ENCODE results near the gene KANK2.
A peak's percentile ranks its signal among the peaks of the same experiment; 100 is the strongest.

KANK2 gene

DNA sequence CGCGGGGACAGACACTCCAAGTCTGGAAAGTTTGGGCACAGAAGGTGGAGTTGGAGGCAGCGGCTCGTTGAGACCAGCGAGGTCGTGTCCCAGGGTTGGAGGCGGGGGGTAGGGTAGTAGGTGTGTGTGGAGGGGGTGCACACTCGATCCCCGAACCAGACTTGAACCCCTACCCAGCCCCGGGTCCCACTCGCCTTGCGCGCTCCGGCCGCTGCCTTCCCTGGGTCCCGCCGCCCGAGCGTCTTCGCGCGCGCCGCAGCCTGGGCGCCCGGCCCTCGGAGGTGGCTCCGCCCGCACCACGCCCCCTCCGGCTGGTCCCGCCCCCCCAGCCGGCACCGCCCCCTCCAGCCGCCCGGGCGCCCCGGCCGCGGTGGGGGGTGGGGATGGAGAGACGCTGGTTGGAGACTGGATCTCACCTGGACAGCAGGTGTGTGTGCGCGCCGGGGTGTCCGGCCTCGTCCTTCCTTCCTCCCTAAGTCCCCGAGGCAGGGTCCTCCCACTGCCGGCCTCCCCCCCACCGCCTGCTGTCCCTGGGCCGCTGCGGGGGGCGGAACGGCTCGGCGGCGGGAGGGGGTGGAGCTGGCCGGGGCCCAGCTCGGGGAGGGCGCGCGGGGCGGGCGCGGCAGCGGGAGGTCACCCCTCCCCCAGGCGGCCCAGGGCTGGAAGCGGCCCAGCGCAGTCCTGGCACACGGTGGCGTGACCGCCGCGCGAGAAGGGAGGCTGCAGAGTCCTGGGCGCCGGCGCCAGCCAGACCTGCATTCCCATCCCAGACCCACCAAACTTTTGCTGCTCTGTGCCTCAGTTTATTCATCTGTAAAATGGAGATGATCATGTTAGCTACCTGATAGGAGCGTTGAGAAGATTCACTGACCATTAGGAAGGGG, at the start of gene KANK2:
TSS of gene KANK2 (minus strand) at position 255 of the 884 bp plus-strand sequence. CDS start 3,034 bp downstream, outside the sequence.
- peak in 57 of 58 donors; percentile 26 to 91 (median 73) for DNase-seq

DNA sequence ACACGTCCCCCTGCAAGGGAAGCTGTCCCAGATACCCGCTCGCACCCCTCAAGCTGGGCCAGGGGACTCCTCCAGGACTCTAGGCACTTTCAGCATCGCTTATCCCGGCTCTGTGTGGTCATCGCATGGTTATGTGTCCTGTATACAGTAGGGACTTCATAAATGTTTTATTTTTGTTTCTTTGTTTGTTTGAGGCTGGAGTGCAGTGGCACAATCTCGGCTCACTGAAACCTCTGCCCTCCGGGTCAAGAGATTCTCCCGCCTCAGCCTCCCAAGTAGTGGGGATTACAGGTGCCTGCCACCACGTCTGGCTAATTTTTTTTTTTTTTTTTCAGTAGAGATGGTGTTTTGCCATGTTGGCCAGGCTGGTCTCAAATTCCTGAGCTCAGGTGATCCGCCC, 49.6 kb upstream of the KANK2 start:
- no peak for DNase-seq

DNA sequence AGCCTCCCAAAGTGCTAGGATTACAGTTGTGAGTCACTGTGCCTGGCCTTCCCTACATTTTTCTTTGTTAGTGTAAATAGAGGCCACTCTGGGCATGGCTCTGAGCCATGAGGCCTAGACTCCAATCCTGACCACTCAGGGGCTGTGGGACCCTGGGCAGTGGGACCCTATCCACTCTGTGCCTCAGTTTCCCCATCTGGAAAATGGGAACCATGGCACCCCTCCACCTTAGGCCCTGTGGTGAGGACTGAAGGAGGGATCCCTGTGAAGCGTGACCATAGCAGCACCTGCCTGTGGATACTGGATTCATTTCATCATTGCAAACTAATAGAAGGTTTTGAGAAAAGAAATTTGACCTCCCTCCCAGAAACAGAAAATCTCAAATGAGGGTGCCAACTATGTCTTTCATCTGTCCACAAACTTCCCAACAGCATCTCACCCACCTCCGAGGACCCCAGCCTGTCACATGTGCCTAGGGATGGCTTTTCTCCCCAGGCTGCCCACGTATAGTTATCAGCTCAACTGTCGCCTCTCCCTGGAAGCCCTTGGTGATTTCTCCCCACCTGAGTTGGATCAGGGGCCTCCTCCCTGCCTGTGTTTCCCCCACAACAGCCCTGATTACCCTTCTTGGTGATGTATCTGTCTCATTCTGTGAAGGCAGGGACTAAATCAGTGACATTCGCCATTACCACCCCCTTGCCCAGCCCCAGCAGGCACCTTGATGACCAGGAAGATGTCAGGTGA, 47.7 kb upstream of the KANK2 start:
- DNase-seq, result no peak

DNA sequence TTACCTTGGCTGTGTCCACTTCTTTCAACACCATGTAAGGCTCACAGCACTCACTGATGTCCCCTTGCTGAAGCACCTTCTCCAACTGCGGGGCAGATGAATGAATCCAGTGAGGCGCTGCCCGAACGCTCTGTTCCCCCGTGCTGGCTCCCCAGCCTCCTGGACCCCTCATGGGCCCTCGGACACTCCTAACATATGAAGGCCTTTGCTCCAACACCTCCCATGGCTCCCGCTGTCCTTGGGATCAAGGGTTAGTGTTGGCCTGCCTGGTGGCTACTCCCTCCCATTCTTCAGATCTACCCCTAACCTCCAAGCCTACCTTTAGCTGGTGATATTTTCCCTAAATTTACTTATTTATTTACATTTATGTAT, 46.4 kb upstream of the KANK2 start:
- no peak for DNase-seq

DNA sequence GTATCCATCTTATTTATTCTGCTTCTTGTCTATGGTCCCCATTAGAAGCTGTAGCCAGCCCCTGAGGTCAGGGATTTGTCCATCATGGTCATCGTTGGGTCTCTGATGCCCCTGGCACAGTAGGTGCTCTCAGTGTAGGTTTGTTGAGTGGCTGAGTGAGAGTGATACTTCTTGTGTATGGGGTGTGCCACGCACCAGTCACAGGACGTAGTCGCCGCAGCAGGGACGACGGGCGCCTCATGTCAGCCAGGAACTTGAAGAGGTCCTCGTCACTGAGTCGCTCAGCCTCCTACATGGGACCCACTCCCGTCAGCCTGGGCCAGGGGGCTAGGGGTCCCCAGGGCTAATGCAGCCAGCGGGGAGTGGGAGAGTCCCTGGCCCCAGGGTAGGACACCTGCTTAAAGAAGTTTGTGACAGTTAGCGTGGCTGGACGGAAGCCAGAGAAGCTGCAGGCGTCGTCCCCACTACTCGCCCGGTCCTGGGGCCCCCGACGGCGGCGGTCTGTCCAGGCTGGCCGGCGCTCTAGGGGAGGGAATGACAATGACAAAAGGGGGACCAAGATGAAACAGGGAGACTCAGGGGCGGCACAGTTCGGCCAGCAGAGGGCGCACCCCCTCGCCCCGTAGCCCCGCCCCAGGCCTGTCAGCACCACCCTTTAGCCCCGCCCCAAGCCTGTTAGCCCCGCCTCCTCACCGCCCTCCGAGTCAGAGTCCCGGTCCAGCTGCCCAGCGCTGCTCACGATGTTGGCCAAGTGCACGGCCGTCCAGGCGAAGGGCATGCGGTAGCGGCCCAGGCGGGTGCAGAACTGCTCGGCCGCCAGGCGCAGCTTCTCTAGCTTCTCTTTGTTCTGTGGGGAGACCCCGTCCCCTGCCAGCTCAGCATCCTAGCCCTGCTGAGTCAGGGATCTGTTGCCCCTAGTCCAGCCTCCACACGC, 45.8 kb upstream of the KANK2 start:
- DNase-seq, result peak; percentile 6 to 90 (median 78)

DNA sequence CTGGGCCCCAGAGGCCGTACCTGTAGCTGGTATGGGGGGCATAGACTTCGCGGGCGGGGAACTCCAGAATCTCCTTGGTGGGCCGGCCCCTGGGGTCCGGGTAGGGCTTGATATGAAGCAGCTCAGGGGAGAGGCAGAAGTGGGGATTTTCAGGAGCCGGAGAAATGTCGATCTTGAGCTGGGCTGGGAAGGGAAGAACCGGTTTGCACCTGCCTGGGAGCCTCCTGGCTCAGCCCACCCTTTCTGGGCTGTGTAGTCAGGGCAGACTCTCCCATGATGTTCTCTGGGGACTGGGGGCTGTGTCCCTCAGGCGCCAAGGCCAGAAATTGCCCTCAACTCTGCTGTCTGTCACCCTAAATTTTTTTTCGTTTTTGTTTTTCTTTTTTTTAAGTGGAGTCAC, 44.7 kb upstream of the KANK2 start:
- no peak for DNase-seq

DNA sequence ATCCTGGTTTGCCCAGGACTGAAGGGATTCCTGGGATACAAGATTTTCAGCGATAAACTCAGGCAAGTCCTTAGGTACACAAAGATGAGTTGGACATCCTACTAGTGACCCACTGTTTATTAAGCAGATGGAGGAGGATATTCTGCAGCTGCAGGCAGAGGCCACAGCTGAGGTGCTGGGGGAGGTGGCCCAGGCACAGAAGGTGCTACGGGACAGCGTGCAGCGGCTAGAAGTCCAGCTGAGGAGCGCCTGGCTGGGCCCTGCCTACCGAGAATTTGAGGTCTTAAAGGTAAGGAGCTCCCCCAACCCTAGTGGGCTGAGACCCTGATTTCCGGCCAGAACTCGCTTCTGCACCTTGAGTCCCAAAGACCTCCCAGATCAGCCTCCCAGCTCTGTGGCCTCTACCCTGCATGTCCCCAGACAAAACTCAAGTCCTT, 42.7 kb upstream of the KANK2 start:
- DNase-seq, result no peak

DNA sequence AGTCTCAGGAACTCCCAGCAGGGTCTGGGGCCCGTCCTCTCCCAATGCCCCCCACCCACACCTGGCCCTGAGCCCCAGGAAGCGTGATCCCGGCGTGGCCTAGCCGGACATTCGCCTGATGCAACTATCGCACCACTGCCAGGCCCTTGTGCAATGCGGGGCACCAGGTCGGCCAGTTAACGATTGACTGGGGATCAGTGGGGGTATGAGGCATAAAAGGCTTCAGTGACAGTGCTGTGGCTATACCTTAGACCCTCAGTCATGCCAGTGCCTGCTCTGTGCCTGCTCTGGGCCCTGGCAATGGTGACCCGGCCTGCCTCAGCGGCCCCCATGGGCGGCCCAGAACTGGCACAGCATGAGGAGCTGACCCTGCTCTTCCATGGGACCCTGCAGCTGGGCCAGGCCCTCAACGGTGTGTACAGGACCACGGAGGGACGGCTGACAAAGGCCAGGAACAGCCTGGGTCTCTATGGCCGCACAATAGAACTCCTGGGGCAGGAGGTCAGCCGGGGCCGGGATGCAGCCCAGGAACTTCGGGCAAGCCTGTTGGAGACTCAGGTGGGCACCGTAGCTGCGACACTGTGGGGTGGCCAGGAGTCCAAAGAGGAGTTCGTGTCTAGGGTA, 42.1 kb upstream of the KANK2 start, which contains the start of gene ANGPTL8:
TSS of gene ANGPTL8 (plus strand) at position 243 of the 624 bp plus-strand sequence. CDS start at position 262, 19 bp downstream.
- DNase-seq, result no peak

DNA sequence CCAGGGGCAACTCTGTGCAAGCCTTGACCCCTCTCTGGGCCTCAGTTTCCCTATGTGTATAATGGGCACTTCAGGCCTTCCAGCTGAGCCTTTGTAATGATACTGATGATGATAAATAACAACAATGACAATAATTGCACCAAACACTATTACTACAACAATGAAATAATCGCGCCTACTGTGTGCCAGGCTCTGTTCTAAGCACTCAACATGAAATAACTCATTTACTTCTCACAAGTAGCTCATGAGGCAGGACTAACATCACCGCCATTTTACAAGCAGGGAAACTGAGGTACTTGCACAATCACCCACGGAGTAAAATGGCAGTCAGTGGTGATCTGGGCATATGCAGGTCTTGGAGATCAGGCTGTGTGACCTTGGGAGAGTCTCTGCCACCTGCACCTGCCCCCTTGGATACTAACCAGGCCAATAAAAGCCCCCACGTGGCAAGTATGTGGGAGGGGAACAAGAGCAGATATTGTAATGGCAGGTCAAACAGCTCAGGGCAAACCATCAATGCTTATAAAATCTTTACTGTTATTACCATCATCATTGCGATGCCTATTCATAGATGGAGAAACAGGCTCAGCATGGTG, 41.5 kb upstream of the KANK2 start:
- DNase-seq, result no peak

DNA sequence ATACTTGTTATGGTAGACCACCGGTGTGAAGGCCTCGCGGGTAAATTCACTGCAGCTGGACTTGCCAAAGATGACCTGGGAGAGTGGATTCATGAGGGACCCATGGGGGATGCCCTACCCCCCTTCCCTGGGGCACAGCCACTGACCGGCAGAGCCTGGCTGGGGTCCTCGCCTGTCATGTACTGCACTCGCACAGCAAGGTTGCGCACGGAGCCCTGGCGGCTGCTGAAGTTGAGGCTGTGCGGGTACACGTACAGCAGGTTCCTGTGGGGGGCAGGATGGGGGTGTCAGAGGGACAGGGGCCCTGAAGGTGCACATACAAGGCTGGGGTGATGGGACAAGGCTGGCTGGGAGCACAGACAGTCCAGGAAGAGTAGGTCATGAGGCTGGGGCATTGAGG, 40.7 kb upstream of the KANK2 start:
- DNase-seq, result no peak

DNA sequence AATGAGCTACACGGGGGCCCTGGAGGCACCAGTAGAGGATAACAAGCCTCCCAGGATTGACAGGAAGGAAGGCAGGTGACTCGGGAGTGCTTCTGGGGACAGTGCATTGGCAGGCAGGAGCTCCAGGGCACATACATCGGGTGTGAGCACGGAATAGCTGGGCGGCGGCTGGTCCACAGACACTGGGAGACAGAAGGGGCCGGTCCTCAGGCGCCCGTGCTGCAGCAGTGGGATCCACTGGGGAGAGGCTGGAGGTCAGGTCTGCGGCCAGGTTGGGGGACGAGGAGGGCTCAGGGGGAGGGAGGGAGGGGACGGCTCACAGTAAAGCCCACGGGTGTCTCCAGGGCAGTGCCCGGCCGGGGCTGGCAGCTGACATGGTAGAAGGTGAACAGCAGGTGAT, 40.0 kb upstream of the KANK2 start:
- no peak for DNase-seq

DNA sequence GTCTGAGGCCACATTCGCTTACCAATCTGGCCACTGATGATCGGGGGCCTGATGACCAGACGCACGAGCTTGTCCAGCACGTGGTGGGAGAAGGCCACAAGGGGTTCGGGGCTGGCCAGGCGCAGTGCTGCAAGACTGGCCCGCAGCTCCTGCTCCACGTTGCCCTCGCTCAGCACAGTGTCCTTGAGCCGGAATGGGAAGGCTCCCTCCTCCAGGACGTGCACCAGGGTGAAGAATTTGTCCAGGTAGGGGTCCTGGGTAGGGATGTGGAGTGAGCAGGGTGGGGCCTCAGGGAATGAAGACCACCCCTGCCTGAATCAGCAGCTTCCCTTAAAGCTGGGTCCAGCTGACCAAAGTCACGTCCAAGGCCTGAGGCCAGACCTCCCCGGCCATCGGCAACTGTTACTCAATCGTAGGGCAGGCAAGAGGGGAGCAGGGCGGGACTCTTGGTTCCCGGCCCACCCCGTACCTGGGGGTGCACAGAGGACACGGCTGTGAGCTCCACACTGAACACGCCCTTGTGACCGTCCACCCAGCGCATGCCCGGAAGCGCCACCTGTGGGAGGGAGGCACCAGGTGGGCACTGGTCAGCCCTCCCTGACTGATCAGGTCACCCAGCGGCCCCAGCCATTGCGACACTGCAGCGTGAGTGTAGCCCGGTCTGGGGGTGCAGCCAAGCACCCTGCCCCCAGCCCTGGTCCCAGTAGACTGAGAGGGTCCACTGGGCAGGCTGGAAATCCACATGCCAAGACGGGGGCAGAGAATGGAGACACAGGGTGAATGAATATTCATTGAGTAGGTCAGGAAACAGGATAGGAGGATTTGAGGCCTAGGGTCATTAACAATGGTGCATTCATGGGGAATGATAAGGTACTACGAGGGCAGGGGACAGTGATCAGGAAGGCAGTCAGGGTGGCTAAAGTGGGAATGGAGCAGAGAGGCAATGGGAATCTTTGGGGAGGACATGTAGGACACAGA, 39.3 kb upstream of the KANK2 start:
- no peak for DNase-seq

DNA sequence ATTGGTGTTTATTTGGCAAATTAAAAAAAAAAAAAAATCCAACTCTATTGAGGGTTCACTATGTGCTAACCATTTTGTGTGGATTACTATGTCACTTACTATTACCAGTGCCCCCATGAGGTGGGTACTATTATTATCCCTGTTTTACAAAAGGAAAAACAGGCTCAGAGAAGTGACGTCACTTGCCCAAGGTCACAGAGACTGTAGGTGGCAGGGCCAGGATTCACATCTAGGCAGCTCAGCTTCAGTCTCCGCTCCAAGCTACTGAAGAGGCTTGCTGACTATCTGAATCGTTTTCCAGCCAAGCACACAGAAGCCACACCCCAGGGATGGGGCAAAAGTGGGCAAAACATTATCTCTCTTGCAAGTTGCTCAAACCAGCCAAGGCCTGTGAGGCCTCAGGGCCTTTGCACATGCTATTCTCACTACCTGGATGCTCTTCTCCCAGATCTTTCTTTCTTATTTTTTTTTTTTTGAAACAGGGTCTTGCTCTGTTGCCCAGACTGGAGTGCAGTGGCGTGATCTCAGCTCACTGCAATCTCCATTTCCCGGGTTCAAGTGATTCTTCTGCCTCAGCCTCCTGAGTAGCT, 37.2 kb upstream of the KANK2 start:
- no peak for DNase-seq

DNA sequence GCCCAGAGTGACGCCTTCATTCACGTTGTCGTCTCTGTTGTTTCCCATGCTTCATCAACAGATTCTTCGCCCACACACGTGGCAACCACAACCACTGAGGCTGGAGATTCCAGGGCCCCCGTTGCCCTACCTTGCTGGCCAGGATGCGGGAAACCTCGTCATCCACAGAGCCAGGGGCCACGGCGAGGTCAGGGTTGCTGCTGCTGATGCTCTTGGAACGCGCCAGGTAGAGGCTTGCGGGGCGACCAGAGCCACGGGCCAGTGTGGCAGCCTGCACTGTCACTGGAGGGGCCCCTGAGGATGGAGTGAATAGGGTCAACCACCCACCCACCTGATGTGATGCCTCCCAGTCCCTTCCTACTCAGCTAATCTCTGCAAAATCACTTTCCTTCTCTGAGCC, 35.7 kb upstream of the KANK2 start:
- DNase-seq, result no peak

DNA sequence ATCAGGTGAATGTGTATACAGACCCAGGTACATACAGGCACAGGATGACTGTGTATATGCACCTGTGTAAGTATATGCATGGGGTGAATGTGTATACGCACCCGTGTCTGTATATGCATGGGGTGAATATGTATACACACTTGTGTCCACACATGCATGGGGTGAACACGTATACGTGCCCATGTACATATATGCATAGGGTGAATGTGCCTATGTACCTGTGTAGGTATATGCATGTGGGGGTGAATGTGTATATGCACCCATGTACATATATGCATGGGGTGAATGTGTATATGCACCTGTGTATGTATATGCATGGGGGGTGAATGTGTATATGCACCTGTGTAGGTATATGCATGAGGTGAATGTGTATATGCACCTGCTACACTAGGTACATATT, 35.2 kb upstream of the KANK2 start:
- DNase-seq, result no peak

DNA sequence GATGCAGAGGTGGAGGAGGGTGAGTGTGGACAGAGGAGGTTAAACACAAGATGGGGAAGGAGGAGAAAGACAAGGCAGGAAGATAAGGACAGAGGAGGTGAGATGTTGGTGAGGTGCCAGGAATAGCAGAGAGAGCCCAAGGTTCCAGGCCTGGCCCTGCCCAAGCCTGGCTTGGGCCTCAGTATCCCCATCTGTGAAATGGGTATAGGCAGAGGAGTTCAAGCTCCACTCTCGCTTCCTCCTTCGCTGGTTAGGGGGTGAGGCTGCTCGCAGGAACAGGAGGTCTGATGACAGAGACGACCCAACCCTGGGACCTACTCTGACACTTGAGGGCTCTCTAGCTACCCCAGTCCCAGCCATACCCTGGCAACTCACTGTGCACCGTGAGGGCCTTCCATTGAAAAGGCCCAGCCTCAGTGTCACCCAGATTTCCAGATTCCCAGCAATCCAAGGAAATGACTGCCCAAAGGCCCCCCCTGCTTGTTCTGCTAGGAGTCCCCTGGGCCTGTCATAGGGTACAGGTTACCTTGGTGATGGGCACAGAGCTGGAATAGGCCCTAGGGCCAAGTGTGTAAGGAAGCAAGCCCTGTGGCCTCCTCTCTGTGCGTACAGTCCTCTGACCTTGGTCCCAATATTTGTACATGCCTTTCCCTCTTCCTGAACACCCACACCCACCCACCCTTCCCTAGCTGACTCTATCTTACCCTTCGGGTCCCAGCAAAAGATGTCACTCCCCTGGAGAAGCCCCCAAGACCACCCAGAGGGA, 33.5 kb upstream of the KANK2 start:
- no peak for DNase-seq

DNA sequence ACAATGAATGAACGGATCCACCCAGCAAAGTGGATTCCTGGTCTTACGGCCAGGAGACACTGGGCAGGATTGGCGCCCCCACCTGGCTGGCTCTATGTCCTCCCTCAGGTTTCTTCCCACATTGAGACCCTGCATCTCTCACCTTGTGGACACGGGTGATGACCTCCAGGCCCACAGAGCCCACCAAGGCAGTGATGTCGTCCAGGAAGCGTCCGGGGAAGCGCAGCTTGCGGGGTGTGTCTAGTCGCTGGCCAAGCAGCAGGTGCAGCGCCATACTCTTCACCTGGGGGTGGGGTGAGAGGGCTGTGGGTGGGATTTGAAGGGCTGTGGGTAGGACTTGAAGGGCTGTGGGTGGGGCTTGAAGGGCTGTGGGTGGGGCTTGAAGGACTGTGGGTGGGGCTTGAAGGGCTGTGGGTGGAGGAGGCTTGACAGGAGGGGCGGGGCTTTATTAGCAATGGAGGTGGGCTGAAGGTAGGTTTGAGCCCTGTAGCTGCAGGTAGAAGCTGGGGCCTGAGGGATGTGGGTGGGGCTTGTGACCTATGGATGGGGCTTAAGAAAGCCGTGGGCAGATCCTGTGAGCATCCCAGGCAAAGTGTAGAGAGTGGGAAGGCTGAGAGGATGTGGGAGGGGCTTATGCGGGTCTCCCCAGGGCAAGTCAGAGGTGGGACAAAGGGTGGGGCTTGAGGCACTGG, 30.0 kb upstream of the KANK2 start:
- DNase-seq, result peak in 1 of 58 donors; percentile 3
